Hematopoietic multipotent progenitor cell treated with erythropoietin and hydrocortisone succinate and interleukin-3 and kit ligand, for 15 days (in vitro differentiated cells): ENCODE results near the gene SLC38A7.
"Not testable (repeated sequence)": the region's sequence is repeated elsewhere in the genome, so short reads cannot be mapped to it uniquely, and the experiment has no call there.

Experiments
- DNase-seq: peaks from one replicate; pipeline ENCODE4 v3.0.0-alpha.2; 2015; ENCODE audit warnings: low spot score

The SLC38A7 gene

DNA sequence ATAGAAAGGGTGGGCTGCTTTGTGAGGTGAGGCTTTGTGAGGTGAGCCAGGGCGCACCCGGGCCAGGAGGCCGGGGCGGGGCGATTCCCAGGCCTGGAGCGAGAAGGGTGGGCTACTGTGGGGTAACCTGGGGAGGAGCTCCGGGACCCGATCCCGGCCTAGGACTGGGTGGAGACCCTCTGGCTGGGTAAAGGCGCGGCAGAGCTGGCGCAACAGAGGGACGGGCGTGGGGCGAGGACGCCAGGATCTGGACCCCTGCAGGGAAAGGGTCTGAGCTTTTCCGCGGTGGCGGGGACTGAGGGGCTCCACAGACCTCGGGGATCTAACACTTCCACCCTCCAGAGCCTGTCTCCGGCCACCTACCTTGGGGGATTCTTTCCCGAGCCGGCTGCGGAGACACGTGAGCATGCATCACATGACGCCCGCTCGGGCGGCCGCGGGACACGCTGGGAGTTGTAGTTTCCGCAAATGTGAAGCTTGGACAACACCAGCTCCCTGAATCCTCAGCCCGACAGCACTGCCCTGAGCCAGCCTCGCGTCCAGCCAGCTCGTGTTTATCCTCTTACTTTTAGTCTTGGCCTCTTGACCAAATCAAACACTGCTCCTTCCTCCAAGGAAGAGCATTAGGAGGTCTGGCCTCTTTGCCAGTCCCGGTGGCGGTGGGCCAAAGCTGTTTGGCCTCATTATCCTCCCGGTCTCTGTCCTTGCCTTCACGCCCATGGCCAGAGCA is at the start of gene SLC38A7:
SLC38A7 (minus strand) TSS at position 417 of the 730 bp plus-strand sequence. CDS start 4,644 bp downstream, outside the sequence.
- peak; percentile 73 for DNase-seq

DNA sequence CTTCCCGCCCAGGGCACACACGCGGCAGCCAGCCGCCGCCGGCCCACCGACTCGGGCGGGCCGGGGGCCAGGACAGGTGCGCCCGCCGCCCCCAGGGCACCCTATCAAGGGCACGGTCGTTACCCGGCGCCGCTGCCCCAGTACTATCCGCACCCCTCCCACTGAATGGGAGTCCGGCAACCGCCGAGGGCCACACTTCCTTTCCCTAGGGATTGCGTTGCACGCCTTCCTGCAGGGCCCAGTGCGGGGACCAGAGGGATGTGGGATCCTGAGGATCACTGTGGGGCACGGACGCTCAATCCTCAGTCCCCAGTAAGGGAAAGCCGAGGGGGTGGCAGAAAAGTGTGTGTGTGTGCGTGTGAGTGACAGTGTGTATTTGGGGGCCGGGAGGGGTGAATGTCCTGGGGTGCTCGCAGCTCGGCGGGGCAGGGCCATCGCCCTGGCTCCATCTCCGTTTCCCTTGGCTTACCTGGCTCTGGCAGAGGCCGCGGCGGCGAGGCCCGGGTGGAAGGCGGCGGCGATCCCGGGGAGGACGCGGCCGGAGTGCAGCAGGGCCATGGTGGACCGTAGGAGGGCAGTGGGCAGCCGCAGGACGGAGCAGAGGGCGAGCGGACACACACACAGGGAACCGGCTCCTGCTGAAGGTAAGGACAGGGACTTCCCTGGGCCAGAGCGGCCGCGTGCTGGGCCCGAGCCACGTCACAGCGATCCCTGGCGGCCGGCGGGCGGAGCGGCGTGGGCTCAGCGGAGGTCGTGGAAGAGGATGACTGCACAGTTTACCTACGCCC is 49.3 kb upstream of the SLC38A7 start, which contains the start of gene GOT2:
GOT2 (minus strand) TSS at position 646 of the 788 bp plus-strand sequence; CDS start at position 558, 88 bp downstream.
- DNase-seq, result peak; percentile 83

- DNase-seq, result no peak
These were observed 48.7 kb upstream of the SLC38A7 start for GRCh38 chr16:58733248-58733670.

GRCh38 chr16:58732545-58733247 is 48.1 kb upstream of the SLC38A7 start:
- no peak for DNase-seq

DNA sequence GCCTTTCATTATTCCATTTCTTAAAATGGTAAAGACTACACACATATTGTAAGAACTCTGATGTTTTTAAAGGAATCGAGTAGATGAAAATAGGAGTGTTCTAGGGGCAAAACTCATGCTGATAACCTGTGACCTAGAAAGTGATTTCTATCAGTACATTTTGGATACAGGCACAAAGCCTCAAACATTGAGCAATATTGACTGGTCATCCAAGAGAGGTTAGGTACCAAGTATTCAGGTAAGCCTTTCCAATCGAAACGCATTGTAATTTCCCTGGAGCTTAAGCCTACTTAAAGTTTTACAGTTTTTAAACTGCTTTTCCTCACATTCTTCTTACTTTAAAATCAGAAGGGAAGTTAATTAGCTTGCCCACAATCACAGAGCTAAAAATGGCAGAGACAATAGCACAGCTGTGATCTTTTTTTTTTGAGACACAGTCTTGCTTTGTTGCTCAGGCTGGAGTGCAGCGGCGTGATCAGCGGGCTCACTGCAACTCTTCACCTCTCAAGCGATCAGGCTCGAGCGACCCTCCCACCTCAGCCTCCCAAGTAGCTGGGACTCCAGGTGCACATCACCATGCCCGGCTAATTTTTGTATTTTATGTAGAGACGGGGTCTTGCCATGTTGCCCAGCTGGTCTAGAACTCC is 46.3 kb upstream of the SLC38A7 start:
- no peak for DNase-seq

GRCh38 chr16:58727796-58728568 is 43.4 kb upstream of the SLC38A7 start:
- no peak for DNase-seq

DNA sequence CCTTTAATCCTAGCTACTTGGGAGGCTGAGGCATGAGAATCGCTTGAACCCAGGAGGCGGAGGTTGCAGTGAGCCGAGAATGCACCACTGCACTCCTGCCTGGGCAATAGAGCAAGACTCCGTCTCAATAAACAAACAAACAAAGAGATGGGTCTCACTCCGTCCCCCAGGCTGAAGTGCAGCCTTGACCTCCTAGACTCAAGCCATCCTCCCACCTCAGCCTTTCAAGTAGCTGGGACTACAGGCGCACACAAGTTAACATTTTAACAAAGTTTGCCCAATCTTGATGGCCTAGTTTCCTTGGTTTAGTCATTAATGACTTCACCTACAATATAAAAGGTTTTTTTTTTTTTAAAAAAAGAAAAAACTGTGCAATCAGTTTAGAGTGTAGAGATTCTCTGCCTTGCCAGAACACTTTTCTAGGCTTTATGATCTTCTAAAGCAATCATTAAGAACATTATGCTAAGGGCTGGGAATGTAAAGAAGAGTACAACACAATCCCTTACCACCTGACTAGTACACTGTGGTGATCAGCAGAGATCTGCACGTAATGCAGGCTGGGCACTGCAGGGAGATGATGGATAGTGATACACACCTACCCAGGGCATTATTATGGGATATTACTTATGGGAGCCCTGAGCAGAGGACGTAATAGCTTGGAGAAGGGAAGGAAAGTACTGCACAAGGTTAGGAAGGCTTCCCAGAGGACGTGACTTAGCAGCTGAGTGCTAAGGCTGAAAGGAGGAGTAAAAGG is 42.6 kb upstream of the SLC38A7 start:
- no peak for DNase-seq

GRCh38 chr16:58723109-58723508 is 38.5 kb upstream of the SLC38A7 start:
- no peak for DNase-seq

DNA sequence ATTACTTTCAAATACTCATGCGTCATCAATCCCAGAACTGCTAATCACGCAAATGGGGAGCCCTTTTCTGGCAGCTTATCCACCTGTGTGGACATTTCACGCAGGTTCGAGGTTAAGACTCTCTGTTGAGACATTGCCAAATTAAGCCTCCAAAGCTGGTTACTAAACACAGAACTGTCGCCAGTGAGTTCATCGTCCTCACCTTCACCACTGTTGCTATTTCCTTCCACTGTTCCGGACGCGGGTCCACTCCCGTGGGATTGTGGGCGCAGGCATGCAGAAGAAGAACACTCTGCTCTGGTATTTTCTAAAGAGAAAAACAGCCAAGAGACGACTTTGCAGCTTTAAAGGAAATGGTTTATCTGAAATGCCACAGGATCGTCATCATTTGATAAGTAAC is 33.4 kb upstream of the SLC38A7 start:
- no peak for DNase-seq

- no peak for DNase-seq
These were observed 31.9 kb upstream of the SLC38A7 start for GRCh38 chr16:58716468-58716867.

- DNase-seq, result no peak
These were observed 29.2 kb upstream of the SLC38A7 start for GRCh38 chr16:58713742-58714141.

DNA sequence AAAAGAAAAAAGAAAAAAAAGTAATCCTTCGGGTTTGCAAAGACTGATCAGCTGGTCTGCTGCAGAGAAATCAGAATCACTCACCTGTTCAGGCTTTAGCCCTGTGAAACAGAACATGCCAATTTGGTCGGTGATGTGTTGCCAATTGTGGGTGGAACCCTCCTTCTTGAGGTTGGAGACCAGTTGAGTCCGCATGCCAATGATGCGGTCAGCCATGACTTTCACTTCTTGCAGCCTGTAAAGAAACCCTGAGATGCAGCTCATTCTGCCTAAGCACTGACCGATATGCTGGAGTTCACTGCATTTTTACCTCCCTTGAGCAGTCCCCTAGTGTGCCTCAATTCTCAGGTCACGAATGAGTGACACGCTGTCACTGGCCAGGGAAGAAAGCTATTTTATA is 24.8 kb upstream of the SLC38A7 start:
- no peak for DNase-seq

DNA sequence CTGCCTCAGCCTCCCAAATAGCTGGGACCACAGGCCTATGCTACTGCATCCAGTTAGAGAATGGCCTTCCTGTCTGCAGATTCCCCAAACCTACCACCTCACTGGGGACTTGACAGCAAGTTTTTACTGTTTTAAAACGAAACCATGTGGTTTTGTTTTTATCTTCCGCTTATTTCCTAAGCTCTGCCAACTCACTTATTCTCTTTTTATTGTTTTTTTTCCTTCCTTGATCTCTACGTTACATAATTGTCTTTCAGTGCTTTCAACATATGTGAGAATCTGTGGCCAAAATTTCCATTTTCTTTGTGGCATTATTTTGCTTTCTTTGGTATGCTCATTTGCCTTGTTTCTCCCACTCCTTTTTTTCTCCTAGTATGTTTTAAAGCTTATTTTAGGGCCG is 14.6 kb upstream of the SLC38A7 start:
- no peak for DNase-seq

DNA sequence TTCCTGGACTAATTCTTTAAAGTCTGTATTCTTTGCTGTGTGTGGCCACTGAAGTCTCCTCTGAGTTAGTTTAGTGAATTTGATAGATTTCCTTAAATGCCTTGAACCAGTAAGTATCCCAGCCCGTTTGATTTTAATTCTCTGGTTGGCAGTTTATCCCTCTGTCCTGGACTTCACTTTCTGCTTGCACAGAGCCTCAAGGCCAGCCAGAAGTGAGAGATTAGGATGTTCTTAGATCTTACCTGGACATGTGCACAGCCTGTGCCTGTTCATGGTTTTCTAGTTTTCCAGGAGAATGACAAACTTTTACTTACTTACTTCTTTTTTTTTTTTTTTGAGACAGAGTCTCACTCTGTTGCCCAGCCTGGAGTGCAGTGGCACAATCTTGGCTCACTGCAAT is 10.8 kb upstream of the SLC38A7 start:
- DNase-seq, result no peak

DNA sequence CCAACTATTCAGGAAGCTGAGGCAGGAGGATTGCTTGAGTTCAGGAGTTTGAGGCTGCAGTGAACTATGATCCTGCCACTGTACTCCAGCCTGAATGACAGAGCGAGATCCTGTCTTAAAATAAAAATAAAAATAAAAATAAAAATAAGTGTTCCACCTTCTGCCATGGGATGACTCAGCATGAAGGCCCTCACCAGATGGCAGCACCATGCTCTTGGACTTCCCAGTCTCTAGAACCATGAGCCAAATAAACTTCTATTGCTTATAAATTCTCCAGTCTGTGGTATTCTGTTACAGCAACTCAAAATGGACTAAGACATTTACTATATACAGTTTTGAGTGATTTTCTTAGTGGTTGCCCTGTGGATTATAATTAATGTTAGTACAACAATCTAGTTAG is 7.9 kb upstream of the SLC38A7 start:
- DNase-seq, result no peak

GRCh38 chr16:58686985-58687706 is 2.6 kb upstream of the SLC38A7 start:
- DNase-seq, result not testable (repeated sequence)

GRCh38 chr16:58685084-58685449 is 497 bp upstream of the SLC38A7 start:
- DNase-seq, result no peak

DNA sequence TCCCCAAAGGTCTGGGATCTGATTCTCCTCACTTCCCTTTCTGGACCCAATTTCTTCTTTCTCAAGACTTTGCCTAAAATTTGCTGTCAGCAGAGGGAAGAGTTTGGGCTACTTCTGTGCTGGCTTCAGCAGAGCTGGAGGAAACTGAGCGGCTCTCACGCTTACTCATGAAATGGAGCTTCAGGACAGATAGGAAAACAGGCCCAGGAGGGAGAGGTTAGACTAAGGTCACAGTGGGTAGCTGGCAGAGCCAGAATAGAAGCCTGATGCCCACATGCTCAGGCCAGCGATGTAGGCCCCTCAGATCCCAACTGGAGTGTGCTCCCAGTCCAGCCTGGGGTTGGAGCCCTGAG is 593 bp downstream of the SLC38A7 start:
- peak; percentile 6 for DNase-seq

DNA sequence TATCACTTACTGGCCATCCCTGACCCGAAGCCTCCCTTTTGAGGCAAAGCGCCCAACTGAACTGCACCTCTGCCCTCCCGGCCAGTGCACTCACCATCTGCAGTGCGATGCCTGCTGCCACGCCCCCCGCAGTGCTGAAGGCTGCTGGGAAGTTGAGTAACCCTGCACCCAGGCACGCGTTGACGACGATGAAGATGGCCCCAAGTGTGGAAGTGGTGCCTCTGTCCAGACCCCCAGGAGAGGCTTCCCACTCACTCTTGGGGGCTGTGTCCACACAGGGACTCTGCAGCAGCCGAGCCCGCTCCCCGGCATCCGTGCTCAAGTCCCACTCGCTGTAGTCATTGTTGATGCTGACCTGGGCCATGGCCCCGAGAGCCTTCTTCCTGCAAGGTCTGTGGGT is 4.8 kb downstream of the SLC38A7 start:
- no peak for DNase-seq

- no peak for DNase-seq
These were observed 5.9 kb downstream of the SLC38A7 start for GRCh38 chr16:58678716-58679115.
